Cardiac fibroblast (primary cell): ENCODE results near the gene FAM229B.
A peak's percentile ranks its signal among the peaks of the same experiment; 100 is the strongest.

Experiments used
- DNase-seq, 2 donors: peaks; one replicate each; pipeline versions ENCODE4 v3.0.0 to v3.0.0-alpha.2; 2010; ENCODE audit warnings: low read depth in 2 of 2
- H3K4me3 ChIP-seq, 2 donors: replicated peaks in 1 of 2; 1 replicate in 1 of 2; 2 replicates in 1 of 2; pipeline ENCODE4 v1.5.1; 2011; ENCODE audit warnings: low read depth in 2 of 2, low read length in 2 of 2, mild to moderate bottlenecking in 2 of 2, moderate library complexity in 1 of 2
- TF ChIP-seq, protein P1 (sequence below): IDR thresholded peaks from one replicate; pipeline ENCODE4 v1.5.1; 2011; ENCODE audit warnings: low read depth, mild to moderate bottlenecking, low read length, inconsistent platforms

FAM229B gene

DNA sequence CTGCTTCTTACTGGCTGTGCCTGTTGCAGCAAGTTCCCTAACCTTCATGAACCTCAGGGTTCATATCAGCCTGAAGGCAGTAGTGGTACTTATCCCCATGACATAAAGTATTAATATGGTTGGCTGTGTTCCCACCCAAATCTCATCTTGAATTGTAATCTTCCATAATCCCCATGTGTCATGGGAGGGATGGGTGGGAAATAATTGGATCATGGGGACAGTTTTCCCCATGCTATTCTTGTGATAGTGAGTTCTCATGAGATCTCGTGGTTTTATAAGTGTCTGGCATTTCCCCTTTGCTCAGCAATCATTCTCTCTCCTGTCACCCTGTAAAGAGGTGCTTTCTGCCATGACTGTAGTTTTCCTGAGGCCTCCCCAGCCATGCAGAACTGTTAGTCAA is 61.8 kb downstream of the FAM229B start:
- H3K4me3 ChIP-seq: no peak overlapping the region
- DNase-seq: no peak
- TF ChIP-seq, protein P1, sequence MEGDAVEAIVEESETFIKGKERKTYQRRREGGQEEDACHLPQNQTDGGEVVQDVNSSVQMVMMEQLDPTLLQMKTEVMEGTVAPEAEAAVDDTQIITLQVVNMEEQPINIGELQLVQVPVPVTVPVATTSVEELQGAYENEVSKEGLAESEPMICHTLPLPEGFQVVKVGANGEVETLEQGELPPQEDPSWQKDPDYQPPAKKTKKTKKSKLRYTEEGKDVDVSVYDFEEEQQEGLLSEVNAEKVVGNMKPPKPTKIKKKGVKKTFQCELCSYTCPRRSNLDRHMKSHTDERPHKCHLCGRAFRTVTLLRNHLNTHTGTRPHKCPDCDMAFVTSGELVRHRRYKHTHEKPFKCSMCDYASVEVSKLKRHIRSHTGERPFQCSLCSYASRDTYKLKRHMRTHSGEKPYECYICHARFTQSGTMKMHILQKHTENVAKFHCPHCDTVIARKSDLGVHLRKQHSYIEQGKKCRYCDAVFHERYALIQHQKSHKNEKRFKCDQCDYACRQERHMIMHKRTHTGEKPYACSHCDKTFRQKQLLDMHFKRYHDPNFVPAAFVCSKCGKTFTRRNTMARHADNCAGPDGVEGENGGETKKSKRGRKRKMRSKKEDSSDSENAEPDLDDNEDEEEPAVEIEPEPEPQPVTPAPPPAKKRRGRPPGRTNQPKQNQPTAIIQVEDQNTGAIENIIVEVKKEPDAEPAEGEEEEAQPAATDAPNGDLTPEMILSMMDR: no peak

DNA sequence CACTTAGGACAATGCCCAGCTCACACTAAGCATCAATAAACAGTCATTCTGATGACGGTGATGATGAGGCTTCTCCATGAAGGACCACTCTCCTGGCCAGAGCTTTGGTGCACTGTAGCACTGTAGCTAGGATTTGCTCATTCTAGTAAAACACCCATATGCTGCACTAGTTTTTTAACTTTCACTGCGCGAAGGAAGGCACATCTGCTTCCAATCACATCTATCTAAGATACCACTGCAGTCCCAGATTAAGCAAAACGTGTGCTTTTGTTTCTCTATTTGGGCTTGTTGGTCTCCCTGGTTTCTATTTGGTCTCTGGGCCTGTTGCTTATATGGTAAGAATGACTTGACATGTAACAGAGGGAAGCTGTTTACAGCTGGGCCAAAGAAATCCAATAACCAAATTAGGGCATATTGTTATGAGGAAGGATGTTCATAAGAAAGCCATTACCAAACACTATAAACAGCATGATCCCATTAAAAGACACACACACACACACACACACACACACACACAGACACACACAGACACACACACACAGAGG is 62.4 kb downstream of the FAM229B start:
- TF ChIP-seq, protein P1: no peak
- DNase-seq: peak; percentile 29 to 53
- H3K4me3 ChIP-seq: no peak overlapping the region

DNA sequence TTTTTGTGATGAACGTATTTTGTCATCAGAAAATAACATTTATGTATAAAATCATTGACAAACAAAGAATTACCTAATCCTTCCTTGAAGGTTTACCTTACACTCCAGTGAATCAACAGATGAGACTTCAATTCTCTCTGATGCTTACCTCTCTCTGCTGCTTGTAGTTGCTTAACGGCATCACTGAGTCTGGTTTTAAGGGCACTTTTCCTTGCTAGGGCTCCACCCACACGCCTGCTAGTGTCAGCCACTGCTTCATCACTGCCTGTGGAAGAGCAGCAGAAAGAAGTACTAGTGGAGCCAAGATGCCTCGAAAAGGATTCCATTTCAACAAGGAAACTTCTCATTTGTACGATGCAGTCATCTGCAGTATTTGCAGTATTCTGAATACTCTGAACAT is 63.0 kb downstream of the FAM229B start:
- TF ChIP-seq, protein P1: no peak
- H3K4me3 ChIP-seq: no peak overlapping the region
- DNase-seq: peak in 1 of 2 donors; percentile 20
